ENCODE data around the gene RUNX1.

Gene RUNX1

DNA sequence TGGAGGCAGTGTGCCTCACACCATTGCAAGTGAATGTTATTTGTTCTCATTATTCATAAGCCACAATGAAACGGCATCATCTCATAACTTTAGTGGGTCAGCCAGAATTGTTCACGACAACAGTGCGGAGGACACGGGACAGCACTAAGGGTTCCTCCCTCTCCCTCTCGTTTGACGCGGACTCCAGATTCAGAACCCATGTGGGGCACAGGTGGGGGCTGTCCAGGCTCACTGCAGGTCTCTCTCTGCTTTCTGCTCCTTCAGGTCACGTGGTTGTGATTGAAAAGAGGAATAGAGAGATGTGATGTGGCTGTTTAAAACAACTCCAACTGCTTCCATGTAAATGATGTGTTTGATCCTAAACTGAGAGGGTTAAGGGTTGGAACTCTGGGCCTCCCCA is 13.5 kb downstream of the RUNX1 start:
- peak in 1 of 2 experiments; percentile 35 for DNase-seq

DNA sequence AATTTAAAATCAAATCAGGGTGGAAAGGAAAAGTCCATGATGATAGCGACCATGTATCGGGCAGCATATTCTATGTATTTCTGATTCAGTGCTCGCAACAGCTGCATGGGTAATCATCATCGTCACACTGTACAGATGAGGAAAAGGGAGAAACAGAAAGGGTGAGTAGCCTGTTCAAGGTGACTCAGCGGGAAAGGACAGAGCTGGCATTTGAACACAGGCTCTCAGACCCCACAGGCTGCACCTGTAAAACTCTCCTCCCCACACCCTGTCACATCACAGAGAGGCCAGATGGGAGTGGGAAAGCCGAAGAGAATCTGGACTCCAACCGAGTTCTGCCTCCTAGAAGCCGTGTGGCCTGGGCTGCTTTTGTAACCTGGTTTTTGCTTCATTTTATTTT is 14.0 kb downstream of the RUNX1 start:
- DNase-seq = peak in 1 of 2 experiments; percentile 26

DNA sequence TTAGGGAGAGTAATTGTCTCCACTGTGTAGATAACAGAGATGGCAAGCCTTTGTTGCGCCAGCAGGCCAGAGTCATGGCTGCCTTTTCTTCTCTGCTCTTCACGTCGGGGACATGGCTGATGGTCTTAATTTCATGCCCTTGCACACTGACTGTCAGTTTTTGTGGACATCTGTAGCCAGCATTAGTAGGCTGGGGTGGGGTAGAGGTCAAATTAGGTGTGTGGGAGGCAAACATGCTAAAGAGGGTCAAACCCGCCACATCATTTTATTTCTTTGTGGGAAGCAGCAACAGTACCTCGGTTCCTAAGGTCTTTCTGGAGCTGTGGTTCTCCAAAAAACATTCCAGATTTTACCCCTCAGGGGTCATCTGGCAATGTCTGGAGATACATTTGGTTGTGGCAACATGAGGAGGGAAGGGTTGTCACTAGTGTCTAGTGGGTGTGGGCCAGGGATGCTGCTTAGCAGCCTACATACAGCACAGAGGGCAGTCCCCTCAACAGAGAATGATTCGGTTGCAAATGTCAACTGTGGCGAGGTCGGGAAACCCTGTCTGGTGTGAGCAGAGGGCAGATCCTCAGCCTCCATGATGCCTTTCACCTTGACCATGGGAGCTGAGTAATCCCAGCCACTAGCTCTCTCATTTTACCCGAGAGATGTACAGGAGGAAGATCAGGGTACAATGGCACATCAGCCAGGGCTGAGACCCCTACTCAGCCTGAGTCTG is 14.7 kb downstream of the RUNX1 start:
- peak in 1 of 2 experiments; percentile 53 for DNase-seq

DNA sequence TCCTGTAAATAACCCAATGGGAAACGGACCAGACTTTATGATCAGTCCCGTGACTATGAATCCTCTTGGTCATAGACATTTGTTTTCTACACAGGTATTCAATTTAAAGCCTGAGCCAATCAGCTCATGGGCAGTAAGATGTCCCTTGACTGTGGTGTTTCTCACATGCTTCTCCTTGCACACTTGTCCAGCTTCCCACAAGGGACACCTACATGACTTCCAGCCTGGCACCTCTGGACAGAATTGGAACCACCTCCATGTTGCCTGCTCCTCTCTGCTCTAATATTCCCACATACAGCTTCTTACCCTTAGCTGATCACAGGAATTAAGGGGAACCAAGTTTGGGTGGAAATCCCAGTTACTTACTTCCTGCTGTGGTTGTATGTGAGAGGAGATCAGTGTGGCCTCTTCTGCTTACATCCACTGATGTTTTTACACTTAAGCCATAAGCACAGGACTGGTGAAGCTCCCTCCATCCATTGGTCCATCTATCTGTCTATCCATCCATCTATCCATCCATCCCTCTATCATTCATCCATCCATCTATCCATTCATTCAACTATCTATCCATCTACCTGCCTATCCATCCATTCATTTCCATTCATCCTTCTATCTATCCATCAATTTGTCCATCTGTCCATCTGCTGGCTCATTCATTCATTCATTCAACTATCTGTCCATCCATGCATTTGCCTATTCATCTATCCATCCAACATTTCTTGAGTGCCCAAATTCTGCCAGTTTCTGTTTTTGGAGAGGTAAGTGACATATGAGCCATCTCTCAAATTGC is 16.4 kb downstream of the RUNX1 start:
- DNase-seq = peak in 1 of 2 experiments; percentile 14

DNA sequence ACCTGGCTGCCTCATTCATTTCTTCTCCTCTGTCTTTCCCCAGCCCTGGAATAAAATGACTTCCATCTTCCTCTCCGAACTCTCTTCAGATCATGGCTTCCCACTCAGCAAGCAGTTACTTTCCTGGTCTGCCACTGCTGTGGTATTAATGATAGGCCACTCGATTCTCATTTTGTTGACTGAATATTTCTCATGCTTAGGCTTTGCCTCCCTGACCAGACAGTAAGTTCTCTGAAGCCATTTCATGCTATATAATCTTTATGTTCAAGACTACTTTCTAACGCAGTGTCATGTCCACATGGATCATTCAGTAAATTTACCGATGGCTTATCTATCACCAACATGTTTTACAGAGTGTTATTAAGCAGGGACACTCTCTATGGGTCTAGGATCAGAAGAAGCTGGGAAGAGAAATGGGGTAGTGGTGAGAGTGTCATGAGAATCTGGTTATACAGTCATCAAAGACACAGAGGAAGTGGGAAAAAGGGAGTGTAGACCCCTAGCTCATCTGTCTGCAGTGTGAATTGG is 20.6 kb downstream of the RUNX1 start:
- DNase-seq = no peak

DNA sequence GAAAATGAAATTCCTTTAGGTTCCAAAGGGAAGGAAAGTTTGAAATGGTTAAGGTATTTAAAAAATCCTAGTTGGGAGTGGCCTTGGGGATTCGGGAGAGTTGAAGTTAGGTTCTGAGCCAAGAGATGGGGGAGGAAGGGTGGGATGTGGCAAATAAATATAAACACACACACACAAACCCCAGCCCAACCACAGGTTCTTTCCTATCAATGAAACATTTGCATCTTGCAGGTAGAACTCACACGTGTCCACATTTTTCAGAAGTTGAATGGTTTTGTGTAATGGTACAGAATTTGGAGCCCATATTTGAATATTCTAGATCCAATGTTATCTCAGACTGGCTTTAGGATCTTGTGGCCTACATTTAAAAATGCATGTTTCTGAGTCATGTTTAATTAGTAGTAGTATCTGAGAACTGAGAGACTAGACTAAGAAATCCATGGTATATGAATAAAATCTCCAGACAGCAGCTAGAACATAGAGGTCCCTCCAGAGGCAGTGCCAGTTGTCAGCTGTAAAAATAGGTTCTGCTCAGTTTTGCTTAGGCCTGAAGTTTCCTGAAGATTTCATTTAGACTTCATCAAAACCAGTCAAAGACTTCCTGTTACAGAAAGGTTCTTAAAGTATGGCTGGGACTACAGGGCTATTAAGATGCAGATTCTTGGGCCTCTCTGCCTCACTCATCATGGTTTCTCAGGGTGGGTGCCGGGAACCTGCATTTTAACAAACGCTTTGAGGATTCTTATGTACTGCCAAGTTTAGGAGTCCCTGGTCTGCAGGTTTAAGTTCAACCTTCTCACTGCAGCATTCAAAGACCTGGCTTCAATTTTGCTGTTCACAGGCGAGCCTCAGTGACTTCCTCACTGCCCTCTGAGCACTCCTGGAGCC is 21.3 kb downstream of the RUNX1 start:
- no peak for DNase-seq

DNA sequence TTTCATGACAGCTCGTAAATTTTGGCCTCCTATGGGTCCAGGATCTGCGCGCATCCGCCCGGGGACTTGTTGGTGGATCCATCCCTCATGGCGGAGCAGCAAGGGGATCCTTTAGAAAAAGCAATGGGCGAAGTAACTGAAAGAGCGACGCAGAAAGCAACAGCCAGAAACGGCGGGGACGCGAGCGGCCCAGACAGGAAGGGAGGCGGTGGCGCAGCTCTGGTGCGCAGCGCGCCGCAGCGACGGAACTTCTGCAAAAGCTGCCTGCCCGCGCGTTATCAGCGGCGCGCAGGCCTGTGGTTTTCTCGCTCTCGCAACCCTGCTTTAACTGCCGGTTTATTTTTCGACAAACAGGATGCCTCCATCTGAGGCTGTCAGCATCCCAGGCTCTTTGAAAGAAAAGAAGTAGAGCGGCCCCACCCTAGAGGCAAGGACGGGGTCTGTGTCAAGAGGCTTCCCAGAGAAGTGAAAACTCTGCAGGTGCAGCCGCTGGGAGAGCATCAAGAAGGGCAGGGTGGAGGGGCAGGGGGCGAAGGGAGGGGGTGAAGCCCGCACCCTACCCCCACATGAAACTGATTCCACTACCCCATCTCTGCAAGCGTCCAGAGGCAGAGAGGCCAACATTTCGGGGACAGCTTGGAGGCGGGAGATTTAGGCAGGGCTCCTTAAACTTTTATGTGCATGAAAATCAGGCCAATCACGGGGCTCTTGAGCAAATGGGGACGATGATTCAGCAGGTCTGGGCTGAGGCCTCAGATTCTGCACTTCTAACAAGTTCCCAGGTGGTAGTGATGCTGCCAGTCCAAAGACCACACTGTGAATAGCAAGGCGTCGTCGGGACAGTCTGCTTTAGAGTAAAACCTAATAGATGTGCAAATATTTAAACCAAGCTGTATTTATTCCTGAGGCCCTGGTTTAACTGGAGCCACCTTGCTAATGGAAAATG is 22.2 kb downstream of the RUNX1 start:
- peak; percentile 83 to 89 for DNase-seq

DNA sequence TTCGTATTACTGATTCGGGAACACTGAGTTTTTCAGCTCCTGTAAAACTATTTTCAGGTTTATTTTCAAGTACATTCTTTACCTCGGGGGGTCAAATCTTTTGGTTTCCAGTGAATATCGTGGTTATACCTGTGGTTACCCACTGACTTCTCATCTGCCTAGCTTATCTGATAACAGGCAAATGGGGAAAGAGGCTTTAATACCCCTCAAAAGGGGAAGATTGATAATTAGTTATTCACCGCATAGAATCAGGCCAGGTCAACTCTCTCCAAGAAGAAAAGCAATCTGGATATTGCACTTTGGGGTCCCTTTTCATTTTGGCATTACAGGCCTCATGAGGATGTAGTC is 23.0 kb downstream of the RUNX1 start:
- DNase-seq = no peak

DNA sequence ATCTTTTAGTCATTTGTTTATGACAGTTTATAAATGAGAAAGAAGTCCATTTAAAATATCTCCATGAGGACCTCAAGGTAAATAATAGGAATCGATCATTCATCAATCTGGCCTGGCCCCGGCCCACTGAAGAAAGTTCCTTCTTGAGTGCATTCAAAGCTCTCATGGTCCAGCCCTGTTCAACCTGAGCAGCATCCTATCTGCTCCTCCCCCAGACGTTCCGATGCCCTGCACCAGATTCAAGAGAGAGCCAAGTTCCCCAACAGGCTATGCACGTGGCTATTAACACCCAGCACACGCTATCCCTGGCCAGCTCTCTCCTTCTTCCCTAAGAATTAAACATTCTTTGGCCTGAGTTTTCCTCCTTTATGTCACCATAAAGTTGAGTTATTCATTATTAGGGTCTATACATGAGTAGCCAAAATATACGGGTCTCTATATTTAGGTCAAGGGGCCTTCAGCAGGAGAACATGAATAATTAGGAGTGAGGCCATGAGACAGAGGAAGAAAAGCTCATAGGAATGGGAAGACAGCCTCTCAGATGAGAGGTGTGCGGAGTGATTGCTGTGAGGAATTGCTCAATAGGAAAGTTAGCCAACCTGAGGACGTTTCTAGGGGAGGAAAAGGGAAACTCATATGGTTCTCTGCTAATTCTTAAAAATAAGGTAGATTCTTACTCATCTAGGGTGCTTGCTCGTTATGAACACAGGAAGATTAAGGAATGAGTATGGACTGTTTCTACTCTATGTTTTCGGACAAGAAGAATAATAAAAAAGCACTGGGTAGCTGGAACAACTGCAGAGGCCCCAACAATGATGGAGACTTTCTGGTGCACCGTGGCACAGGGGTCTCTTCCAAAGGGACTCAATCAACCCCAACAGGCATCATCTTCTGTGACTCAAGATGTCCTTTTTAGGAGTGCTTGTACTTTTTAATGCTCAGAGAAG is 23.6 kb downstream of the RUNX1 start:
- DNase-seq = no peak

DNA sequence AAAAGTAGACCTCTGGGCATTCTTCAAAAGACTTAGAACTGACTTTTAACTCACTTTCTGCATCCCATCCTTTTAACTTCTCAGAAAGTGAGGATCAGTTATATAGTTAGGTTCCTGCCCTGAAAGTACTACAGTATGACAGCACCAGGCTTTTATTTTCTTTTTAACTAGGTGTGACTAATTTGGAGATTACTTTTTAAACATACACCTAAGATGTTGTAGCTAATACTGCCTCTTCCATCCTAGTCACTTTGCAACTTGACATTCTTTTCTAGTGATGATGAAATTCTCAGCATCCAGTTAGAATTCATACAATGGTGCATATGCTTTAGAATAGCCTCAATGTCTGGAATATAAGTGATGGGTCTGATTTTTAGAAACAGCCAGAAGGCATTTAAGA is 24.6 kb downstream of the RUNX1 start:
- no peak for DNase-seq

DNA sequence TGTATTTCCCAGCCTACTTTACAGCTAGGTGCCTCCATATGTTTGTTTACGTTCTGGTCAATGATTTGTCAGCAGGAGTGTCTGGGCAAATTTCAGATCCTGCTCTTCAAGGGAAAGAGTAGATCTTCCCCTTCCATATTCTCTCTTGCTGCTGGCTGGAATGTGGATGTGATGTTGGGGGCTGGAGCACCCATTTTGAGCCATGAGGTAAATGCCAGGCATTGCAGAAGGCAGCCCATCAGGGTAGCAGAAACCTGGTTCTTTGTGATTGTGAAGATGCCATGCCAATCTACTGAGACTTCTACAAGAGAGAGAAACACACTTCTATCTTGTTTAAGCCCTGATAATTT is 25.1 kb downstream of the RUNX1 start:
- DNase-seq = no peak

DNA sequence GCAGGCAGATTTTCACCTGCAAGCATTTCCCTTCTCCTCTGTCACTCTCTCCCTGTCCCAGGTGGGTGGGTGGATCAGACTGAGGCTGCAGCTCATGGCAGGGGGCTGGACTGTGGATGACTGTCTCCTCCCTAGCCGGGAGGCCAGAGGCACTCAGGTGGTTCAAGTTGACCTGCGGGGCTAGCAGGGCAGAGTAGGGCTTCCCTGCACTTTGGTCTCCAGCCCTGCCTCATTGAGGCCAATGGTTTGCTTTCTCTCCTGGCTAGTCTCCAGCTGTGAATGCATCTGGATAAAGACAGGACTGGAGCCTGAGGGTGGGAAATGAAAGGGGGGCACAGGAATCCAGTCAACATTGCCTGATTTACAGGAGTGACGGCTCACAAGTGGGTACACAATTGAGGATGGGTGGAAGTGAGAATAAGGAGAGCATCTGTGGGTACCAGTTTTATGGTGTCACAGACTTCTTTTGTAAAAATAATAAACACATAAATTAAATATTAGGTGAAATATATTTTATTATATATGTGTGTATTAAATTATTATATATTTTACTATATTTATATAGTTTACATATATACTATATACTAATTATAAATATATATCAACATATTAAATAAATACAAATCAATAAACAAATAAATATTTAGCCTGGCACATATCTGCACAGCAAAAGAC is 25.6 kb downstream of the RUNX1 start:
- no peak for DNase-seq

DNA sequence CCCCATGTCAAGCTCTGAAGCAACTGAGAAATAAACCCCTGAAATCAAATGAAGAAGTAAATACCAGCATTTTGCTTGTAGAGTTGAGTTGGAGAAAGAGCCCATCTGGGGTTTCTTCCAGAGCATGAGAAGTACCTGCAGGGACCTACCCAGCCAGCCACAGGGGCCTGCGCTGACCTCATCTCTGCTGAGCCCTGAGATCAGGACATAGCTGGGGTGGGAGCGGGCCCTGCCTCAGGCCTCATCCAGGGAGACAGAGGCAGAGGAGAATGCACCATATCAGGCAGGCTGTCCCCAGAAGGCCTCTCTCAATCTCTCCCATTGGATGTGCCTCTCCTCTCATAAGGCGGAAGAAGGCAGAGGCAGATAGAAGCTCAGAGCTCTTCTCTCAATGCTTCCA is 27.6 kb downstream of the RUNX1 start:
- DNase-seq = no peak

DNA sequence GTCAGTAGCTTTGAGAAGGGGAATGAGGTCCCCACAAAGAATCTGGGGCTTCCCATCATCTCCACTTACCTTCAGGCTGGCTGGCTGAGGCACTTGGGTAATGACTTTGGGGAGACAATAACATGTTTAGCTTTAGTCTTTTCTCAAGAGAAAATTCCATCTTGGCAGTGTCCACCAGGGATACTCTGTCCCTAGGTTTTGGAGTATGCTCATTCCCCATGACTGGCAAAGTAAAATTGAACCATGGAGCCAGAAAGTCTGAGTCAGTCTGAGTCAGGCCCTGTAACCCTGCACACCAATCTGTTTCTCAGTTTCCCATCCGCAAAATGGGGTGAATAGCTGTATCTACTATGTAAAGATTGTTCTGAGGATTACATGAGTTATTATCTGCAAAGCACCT is 28.2 kb downstream of the RUNX1 start:
- DNase-seq = no peak

DNA sequence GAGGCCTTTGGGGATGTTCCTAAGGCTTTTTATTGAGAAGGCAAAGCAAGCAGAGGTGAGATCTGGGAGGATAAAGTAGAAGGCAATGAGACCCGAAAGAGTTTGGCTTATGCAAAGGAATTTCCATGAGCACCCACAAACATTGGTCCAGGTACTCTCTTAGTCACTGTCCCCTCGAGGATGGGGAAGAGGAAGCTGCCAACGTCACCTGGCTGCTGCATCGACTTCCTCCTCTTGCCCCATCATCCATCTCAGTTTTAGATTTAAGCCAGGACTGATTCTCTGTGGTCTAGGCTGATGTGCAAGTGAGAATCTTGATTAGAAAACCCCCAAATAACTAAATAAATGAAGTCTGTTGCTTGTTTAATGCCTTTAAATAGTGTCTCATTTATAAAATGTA is 28.7 kb downstream of the RUNX1 start:
- DNase-seq = peak in 1 of 2 experiments; percentile 60

DNA sequence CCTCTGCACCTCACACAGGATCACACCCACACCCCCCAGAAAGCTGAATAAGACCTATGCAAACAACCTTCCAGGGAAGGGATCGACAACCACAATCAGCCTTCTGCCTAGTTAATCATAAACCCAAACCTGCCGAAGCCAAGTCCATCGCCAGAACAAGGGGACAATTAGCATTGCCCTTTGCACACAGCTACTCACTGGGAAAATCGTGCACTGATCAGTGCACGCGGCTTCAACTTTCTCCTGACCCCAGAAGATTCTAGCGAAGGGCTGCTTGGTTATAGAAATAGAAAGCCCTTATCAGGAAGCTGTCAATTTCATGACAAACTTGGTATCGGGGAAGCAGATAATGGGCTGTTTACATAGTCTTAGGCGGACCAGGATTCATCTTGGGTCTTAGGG is 29.5 kb downstream of the RUNX1 start:
- no peak for DNase-seq

DNA sequence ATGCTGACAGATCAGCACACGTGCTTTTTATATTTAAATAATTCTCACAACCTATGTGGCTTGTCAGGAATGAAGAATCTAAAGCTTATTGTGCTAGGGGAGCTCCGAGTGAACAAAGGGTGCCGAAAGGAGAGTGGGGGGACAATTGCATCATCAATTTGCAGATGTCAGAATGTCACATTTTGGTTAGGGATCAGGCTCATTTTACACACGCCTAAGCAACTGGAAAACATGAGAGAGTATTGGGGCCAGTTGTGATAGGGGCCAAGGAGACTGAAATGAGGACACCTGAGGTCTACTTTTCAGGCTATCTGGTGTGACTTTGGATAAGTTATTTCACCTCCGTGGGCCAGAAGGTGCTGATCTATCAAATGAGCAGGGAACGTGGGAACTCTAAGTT is 31.8 kb downstream of the RUNX1 start:
- DNase-seq = peak in 1 of 2 experiments; percentile 15

DNA sequence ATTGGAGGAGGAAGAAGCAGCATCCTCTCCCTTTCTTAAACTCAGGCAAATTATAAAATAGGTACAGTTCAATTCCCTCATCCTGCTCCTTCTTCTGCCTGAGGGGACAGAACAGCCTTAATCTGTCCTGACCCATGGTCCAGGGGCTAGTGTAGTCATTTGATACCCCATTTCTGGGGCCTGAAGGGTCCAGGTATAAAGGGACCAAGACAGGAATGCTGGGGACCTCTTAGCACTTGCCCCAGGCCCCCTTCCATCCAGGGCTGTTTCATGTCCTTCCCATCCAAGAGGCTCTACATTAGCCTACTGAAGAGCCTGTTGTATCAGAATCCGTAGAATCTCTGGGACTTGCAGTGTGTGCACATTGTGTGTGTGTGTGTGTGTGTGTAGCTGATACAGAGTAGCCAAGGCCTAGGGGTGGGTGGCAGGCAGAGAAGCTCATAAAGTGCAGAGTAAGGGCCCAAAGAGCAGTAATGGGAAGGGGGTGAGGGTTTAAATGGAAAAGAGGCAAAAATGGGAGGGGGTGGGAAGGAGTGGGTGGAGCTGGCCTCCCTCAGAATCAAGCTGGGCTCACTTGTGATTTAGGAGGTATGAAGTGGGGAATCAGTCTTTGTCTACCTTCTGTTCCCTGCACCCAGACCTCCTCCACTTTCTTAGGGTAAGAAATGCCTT is 32.4 kb downstream of the RUNX1 start:
- peak in 1 of 2 experiments; percentile 14 for DNase-seq

DNA sequence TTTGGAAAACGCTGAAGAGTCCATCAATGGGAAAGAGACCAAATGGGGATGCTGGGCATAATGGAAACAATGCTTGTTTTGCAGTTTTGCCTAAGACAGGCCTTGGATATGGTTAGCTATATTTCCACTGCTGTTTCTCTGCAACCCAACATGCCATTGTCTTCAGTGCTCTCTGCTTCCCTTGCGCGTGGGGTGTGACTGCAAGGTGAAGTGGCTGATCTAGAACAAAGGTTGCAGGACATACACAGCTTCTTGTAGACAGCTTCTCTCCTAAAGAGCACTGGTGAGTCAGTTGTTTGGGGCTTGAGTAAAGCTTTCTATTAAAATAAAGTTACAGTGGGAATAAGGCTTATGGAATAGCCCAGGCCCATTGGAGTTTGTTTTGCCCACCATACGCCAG is 33.0 kb downstream of the RUNX1 start:
- peak in 1 of 2 experiments; percentile 19 for DNase-seq
